Fibroblast of skin of left biceps (primary cell): ENCODE data around the gene KLHL3.

Experiments
- DNase-seq, 2 experiments: peaks; one replicate each; pipeline ENCODE4 v3.0.0-alpha.2; 2013; ENCODE audit warnings: low read depth in 2 of 2

The KLHL3 gene

GRCh38 chr5:137743031-137743640 is 7.2 kb upstream of the KLHL3 start:
- DNase-seq, result no peak

GRCh38 chr5:137741718-137742117 is 5.8 kb upstream of the KLHL3 start:
- no peak for DNase-seq

- no peak for DNase-seq
Observed at GRCh38 chr5:137739737-137740136, 3.8 kb upstream of the KLHL3 start.

- no peak for DNase-seq
Observed at GRCh38 chr5:137738947-137739346, 3.1 kb upstream of the KLHL3 start.

- no peak for DNase-seq
Observed at GRCh38 chr5:137737349-137738131, 1.7 kb upstream of the KLHL3 start.

- no peak for DNase-seq
Observed at GRCh38 chr5:137736496-137736895, 607 bp upstream of the KLHL3 start.

- no peak for DNase-seq
Observed at GRCh38 chr5:137734962-137735554, 831 bp downstream of the KLHL3 start.

- no peak for DNase-seq
Observed at GRCh38 chr5:137734331-137734730, 1.6 kb downstream of the KLHL3 start.

- no peak for DNase-seq
Observed at GRCh38 chr5:137733922-137734321, 2.0 kb downstream of the KLHL3 start.

GRCh38 chr5:137733006-137733405 is 2.9 kb downstream of the KLHL3 start:
- no peak for DNase-seq

GRCh38 chr5:137731176-137731575 is 4.7 kb downstream of the KLHL3 start:
- DNase-seq, result no peak

- no peak for DNase-seq
Observed at GRCh38 chr5:137730336-137730735, 5.6 kb downstream of the KLHL3 start.

GRCh38 chr5:137728048-137728447 is 7.8 kb downstream of the KLHL3 start:
- no peak for DNase-seq

GRCh38 chr5:137727623-137728022 is 8.3 kb downstream of the KLHL3 start:
- no peak for DNase-seq

- DNase-seq, result no peak
Observed at GRCh38 chr5:137724251-137724650, 11.6 kb downstream of the KLHL3 start.

- DNase-seq, result no peak
Observed at GRCh38 chr5:137718611-137719010, 17.3 kb downstream of the KLHL3 start.

- DNase-seq, result no peak
Observed at GRCh38 chr5:137716337-137716736, 19.6 kb downstream of the KLHL3 start.

GRCh38 chr5:137715456-137715855 is 20.4 kb downstream of the KLHL3 start:
- DNase-seq, result no peak

- DNase-seq, result no peak
Observed at GRCh38 chr5:137714946-137715345, 20.9 kb downstream of the KLHL3 start.

GRCh38 chr5:137714494-137714893 is 21.4 kb downstream of the KLHL3 start:
- DNase-seq, result no peak

GRCh38 chr5:137712139-137712667 is 23.7 kb downstream of the KLHL3 start:
- no peak for DNase-seq

- DNase-seq, result no peak
Observed at GRCh38 chr5:137710086-137710485, 25.8 kb downstream of the KLHL3 start.
